K562 (cell line): ENCODE measurements around the gene HSD11B2. TPM values are rescaled to one million over a fixed set of nuclear protein-coding genes. Genes with fewer than 3 reads are reported as not detected.

Experiments
- CHD1 ChIP-seq: fragments of 200-600 bp; sonication (generic); IDR thresholded peaks from one replicate; pipeline ENCODE4 v1.6.1; 2012; ENCODE audit warnings: mild to moderate bottlenecking, moderate library complexity, low read length, inconsistent platforms
- ESRRA ChIP-seq: fragments of 450-650 bp; IDR thresholded peaks from 2 replicates; pipeline ENCODE4 v1.6.1; 2014; ENCODE audit warnings: low read depth, mild to moderate bottlenecking, moderate library complexity, borderline replicate concordance
- MED1 ChIP-seq: sonication (generic); formaldehyde crosslinking; IDR thresholded peaks from 2 replicates; pipeline ENCODE4 v1.8.1; 2023; ENCODE audit warnings: missing genetic modification reagents, borderline replicate concordance
- MYNN ChIP-seq, 2 experiments: sonication (generic); formaldehyde crosslinking in 1 of 2; IDR thresholded peaks; 2 replicates each; pipeline versions ENCODE4 v1.5.0 to v1.6.1; 2016 to 2020; ENCODE audit warnings: antibody characterized with exemption in 1 of 2, missing genetic modification reagents in 1 of 2
- POLR2A ChIP-seq: fragments of 450-650 bp; conservative IDR thresholded peaks from 2 replicates; pipeline ENCODE4 v1.6.1; 2016
- PTBP1 ChIP-seq: fragments of 200-400 bp; formaldehyde crosslinking; IDR thresholded peaks from 2 replicates; pipeline ENCODE4 v1.6.1; 2017; ENCODE audit warnings: low read depth, low read length
- SRSF3 ChIP-seq: fragments of 200-400 bp; formaldehyde crosslinking; IDR thresholded peaks from 2 replicates; pipeline ENCODE4 v1.6.1; 2016; ENCODE audit warnings: mild to moderate bottlenecking, low read length, moderate library complexity; ENCODE audit not compliant: insufficient read depth
- YY1 ChIP-seq, 3 experiments: IDR thresholded peaks; 2 replicates each; pipeline ENCODE4 v1.6.1; 2011; ENCODE audit warnings: low read length in 2 of 3, mild to moderate bottlenecking in 2 of 3, moderate library complexity in 2 of 3, borderline replicate concordance in 1 of 3, control low read depth in 1 of 3, low read depth in 1 of 3; ENCODE audit not compliant: insufficient read depth in 3 of 3, insufficient replicate concordance in 2 of 3, control insufficient read depth in 1 of 3, insufficient read length in 1 of 3; ENCODE audit errors: extremely low read depth in 1 of 3
- ZFP91 ChIP-seq: sonication (generic); formaldehyde crosslinking; IDR thresholded peaks from 2 replicates; pipeline ENCODE4 v1.8.0; 2022; ENCODE audit warnings: mild to moderate bottlenecking, missing genetic modification reagents
- polyA plus RNA-seq, 8 experiments: library from polyadenylated mRNA; depleted of rRNA in 4 of 8; stranded (reverse) in 5 of 8; unstranded in 3 of 8; fragments of >200 nt; fragmentation: Nextera tagmentation in 2 of 8; fragmentation: Illumina TruSeq in 1 of 8; extraction: Ambion mirVana in 2 of 8; extraction: Trizol in 1 of 8; gene quantifications; 2 replicates each; pipeline versions ENCODE4 v1.2.1 to v1.2.3, GENCODE V29; 2011 to 2014; ENCODE audit warnings: inconsistent platforms in 1 of 8, missing spikeins in 1 of 8
- total RNA-seq, 7 experiments: library from RNA; depleted of rRNA in 6 of 7; stranded (reverse); fragments of >200 nt in 6 of 7; fragmentation: Illumina TruSeq in 2 of 7; extraction: Trizol in 2 of 7; gene quantifications; 2 replicates each; pipeline versions ENCODE4 v1.2.1 to v1.2.3, GENCODE V29; 2011 to 2021; ENCODE audit warnings: low replicate concordance in 1 of 7
- TF ChIP-seq, protein P1 (sequence below): fragments of 250-450 bp; sonication (Bioruptor Pico); IDR thresholded peaks from 2 replicates; pipeline ENCODE4 v1.8.0; 2022; ENCODE audit warnings: inconsistent platforms, mild to moderate bottlenecking, moderate library complexity, borderline replicate concordance
- TF ChIP-seq, protein P2 (sequence below): fragments of 450-650 bp; IDR thresholded peaks from 2 replicates; pipeline ENCODE4 v1.6.1; 2017; ENCODE audit warnings: antibody characterized with exemption
- TF ChIP-seq, protein P3 (sequence below): sonication (generic); formaldehyde crosslinking; IDR thresholded peaks from 2 replicates; pipeline ENCODE4 v1.8.0; 2022; ENCODE audit warnings: mild to moderate bottlenecking, low read depth, missing genetic modification reagents

HSD11B2 gene
- total and polyA plus RNA-seq, 9 of the 15 experiments (the other 6 are each of a cell fraction or from before 2014, with no cell fraction given): 0.08 to 2.0 (median 0.79) TPM

GRCh38 chr16:67399218-67399733 is 31.6 kb upstream of the HSD11B2 start (continued):
- TF ChIP-seq, protein P1, sequence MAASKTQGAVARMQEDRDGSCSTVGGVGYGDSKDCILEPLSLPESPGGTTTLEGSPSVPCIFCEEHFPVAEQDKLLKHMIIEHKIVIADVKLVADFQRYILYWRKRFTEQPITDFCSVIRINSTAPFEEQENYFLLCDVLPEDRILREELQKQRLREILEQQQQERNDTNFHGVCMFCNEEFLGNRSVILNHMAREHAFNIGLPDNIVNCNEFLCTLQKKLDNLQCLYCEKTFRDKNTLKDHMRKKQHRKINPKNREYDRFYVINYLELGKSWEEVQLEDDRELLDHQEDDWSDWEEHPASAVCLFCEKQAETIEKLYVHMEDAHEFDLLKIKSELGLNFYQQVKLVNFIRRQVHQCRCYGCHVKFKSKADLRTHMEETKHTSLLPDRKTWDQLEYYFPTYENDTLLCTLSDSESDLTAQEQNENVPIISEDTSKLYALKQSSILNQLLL (CRISPR knock-in tag): no peak
- TF ChIP-seq POLR2A (no peak), SRSF3 (no peak), YY1 (IDR thresholded peaks at IDR 0.05; ENCODE audit: borderline replicate concordance in 1 of 3, control insufficient read depth in 1 of 3, extremely low read depth in 1 of 3, insufficient read depth in 3 of 3, insufficient read length in 1 of 3, insufficient replicate concordance in 2 of 3, low read depth in 1 of 3, low read length in 2 of 3) (peak in 1 of 3 experiments; percentile 21), ZFP91 (no peak), PTBP1 (no peak), MED1 (CRISPR knock-in tag) (no peak), ESRRA (0 out of 2 replicates have a peak, but pooled peaks have one; percentile 14), CHD1 (no peak), MYNN (IDR thresholded peaks at IDR 0.05) (no peak), MYNN (CRISPR knock-in tag; IDR thresholded peaks at IDR 0.05) (no peak)
- TF ChIP-seq, protein P2, sequence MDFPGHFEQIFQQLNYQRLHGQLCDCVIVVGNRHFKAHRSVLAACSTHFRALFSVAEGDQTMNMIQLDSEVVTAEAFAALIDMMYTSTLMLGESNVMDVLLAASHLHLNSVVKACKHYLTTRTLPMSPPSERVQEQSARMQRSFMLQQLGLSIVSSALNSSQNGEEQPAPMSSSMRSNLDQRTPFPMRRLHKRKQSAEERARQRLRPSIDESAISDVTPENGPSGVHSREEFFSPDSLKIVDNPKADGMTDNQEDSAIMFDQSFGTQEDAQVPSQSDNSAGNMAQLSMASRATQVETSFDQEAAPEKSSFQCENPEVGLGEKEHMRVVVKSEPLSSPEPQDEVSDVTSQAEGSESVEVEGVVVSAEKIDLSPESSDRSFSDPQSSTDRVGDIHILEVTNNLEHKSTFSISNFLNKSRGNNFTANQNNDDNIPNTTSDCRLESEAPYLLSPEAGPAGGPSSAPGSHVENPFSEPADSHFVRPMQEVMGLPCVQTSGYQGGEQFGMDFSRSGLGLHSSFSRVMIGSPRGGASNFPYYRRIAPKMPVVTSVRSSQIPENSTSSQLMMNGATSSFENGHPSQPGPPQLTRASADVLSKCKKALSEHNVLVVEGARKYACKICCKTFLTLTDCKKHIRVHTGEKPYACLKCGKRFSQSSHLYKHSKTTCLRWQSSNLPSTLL: no peak
- TF ChIP-seq, protein P3, sequence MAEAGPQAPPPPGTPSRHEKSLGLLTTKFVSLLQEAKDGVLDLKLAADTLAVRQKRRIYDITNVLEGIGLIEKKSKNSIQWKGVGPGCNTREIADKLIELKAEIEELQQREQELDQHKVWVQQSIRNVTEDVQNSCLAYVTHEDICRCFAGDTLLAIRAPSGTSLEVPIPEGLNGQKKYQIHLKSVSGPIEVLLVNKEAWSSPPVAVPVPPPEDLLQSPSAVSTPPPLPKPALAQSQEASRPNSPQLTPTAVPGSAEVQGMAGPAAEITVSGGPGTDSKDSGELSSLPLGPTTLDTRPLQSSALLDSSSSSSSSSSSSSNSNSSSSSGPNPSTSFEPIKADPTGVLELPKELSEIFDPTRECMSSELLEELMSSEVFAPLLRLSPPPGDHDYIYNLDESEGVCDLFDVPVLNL (CRISPR knock-in tag): no peak
